Measurements from ENCODE around the gene HK2.
A peak's percentile ranks its signal among the peaks of the same experiment; 100 is the strongest.

Gene HK2

GRCh38 chr2:74856599-74856998 is 22.7 kb downstream of the HK2 start:
- H3K27ac ChIP-seq (ENCODE audit: low read depth, low read length), result peak overlapping the region; percentile 64

GRCh38 chr2:74857215-74857614 is 23.3 kb downstream of the HK2 start:
- peaks cover 0 to 64% (median 33%) of the 10 kb centered on the region in 5 donors for H3K4me1 ChIP-seq (ENCODE audit: control insufficient read depth in 5 of 5, insufficient read depth in 5 of 5, low read length in 5 of 5)
- H3K9me3 ChIP-seq (ENCODE audit: control insufficient read depth in 5 of 5, low read length in 5 of 5), result no peaks in the 10 kb centered on the region
- peak overlapping the region in 1 of 5 donors; percentile 10 for H3K9ac ChIP-seq (ENCODE audit: low read length in 5 of 5)
- H3K27me3 ChIP-seq (ENCODE audit: control insufficient read depth in 5 of 5, insufficient read depth in 4 of 5, low read length in 5 of 5), result no peaks in the 10 kb centered on the region
- H3K36me3 ChIP-seq (ENCODE audit: control insufficient read depth in 5 of 5, insufficient read depth in 5 of 5, low read length in 5 of 5), result peaks cover 4 to 24% (median 22%) of the 10 kb centered on the region in 5 donors
- H3K27ac ChIP-seq (ENCODE audit: low read depth, low read length), result peak overlapping the region; percentile 42
- H3K4me3 ChIP-seq (ENCODE audit: low read depth in 1 of 5, low read length in 5 of 5), result no peak overlapping the region

More at GRCh38 chr2:74856599-74856998, 22.7 kb downstream of the HK2 start:
- H3K4me3 ChIP-seq (ENCODE audit: low read depth in 1 of 5, low read length in 5 of 5), result no peak overlapping the region
- H3K9me3 ChIP-seq (ENCODE audit: control insufficient read depth in 5 of 5, low read length in 5 of 5), result no peaks in the 10 kb centered on the region
- no peaks in the 10 kb centered on the region for H3K27me3 ChIP-seq (ENCODE audit: control insufficient read depth in 5 of 5, insufficient read depth in 4 of 5, low read length in 5 of 5)
- H3K9ac ChIP-seq (ENCODE audit: low read length in 5 of 5), result peak overlapping the region in 1 of 5 donors; percentile 26
- H3K4me1 ChIP-seq (ENCODE audit: control insufficient read depth in 5 of 5, insufficient read depth in 5 of 5, low read length in 5 of 5), result peaks cover 1 to 64% (median 32%) of the 10 kb centered on the region in 5 donors
- peaks cover 4 to 24% (median 22%) of the 10 kb centered on the region in 5 donors for H3K36me3 ChIP-seq (ENCODE audit: control insufficient read depth in 5 of 5, insufficient read depth in 5 of 5, low read length in 5 of 5)

DNA sequence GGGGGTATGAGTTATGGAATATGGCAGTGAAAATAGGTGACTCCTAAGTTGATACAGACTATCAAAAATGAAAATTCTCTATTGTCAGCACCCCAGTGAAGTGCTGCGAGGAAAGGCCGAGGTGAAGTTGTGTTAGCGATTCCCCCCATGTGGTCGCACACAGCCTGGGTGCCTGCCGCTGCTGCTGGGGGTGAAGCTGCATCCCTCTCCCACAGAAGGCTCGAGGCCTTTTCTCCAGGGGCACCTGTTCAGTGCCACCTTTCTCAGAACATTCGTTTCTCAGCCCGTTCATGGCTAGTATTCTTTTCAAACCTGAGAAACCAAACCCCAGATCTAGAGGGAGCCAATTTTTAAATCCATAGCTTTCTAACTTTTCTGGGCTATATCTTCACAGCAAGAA is 23.8 kb downstream of the HK2 start:
- H3K9ac ChIP-seq (ENCODE audit: low read length in 5 of 5), result no peak overlapping the region
- no peak overlapping the region for H3K4me3 ChIP-seq (ENCODE audit: low read depth in 1 of 5, low read length in 5 of 5)
- no peaks in the 10 kb centered on the region for H3K9me3 ChIP-seq (ENCODE audit: control insufficient read depth in 5 of 5, low read length in 5 of 5)
- H3K4me1 ChIP-seq (ENCODE audit: control insufficient read depth in 5 of 5, insufficient read depth in 5 of 5, low read length in 5 of 5), result peaks cover 0 to 64% (median 38%) of the 10 kb centered on the region in 5 donors
- peak overlapping the region; percentile 42 for H3K27ac ChIP-seq (ENCODE audit: low read depth, low read length)
- no peaks in the 10 kb centered on the region for H3K27me3 ChIP-seq (ENCODE audit: control insufficient read depth in 5 of 5, insufficient read depth in 4 of 5, low read length in 5 of 5)
- peaks cover 4 to 26% (median 23%) of the 10 kb centered on the region in 5 donors for H3K36me3 ChIP-seq (ENCODE audit: control insufficient read depth in 5 of 5, insufficient read depth in 5 of 5, low read length in 5 of 5)

GRCh38 chr2:74858281-74858680 is 24.4 kb downstream of the HK2 start:
- Histone ChIP-seq H3K9me3 (ENCODE audit: control insufficient read depth in 5 of 5, low read length in 5 of 5) (no peaks in the 10 kb centered on the region), H3K9ac (ENCODE audit: low read length in 5 of 5) (no peak overlapping the region), H3K27ac (ENCODE audit: low read depth, low read length) (peak overlapping the region; percentile 42), H3K27me3 (ENCODE audit: control insufficient read depth in 5 of 5, insufficient read depth in 4 of 5, low read length in 5 of 5) (no peaks in the 10 kb centered on the region), H3K4me1 (ENCODE audit: control insufficient read depth in 5 of 5, insufficient read depth in 5 of 5, low read length in 5 of 5) (peaks cover 0 to 66% (median 42%) of the 10 kb centered on the region in 5 donors), H3K36me3 (ENCODE audit: control insufficient read depth in 5 of 5, insufficient read depth in 5 of 5, low read length in 5 of 5) (peaks cover 4 to 26% (median 23%) of the 10 kb centered on the region in 5 donors), H3K4me3 (ENCODE audit: low read depth in 1 of 5, low read length in 5 of 5) (no peak overlapping the region)

DNA sequence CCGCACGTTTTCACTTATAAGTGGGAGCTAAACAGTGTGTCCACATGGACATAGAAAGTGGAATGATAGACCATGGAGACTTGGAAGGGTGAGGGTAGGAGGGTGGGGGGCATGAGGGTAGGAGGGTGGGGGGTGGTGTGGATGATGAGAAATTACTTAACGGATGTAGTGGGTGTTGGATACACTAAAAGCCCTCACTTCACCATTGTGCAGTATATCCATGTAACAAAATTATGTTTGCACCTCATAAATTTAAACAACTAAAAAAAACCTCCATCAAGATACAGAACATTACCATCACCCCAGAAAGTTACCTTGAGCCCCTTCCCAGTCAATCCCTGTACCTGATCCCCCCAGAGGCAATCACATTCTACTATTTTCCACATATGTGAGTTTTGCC is 26.2 kb downstream of the HK2 start:
- H3K9me3 ChIP-seq (ENCODE audit: control insufficient read depth in 5 of 5, low read length in 5 of 5), result no peaks in the 10 kb centered on the region
- peak overlapping the region in 1 of 5 donors; percentile 2 for H3K9ac ChIP-seq (ENCODE audit: low read length in 5 of 5)
- H3K27me3 ChIP-seq (ENCODE audit: control insufficient read depth in 5 of 5, insufficient read depth in 4 of 5, low read length in 5 of 5), result no peaks in the 10 kb centered on the region
- H3K4me1 ChIP-seq (ENCODE audit: control insufficient read depth in 5 of 5, insufficient read depth in 5 of 5, low read length in 5 of 5), result peaks cover 0 to 79% (median 59%) of the 10 kb centered on the region in 5 donors
- H3K36me3 ChIP-seq (ENCODE audit: control insufficient read depth in 5 of 5, insufficient read depth in 5 of 5, low read length in 5 of 5), result peaks cover 4 to 21% (median 15%) of the 10 kb centered on the region in 5 donors
- peak overlapping the region; percentile 42 for H3K27ac ChIP-seq (ENCODE audit: low read depth, low read length)
- no peak overlapping the region for H3K4me3 ChIP-seq (ENCODE audit: low read depth in 1 of 5, low read length in 5 of 5)

DNA sequence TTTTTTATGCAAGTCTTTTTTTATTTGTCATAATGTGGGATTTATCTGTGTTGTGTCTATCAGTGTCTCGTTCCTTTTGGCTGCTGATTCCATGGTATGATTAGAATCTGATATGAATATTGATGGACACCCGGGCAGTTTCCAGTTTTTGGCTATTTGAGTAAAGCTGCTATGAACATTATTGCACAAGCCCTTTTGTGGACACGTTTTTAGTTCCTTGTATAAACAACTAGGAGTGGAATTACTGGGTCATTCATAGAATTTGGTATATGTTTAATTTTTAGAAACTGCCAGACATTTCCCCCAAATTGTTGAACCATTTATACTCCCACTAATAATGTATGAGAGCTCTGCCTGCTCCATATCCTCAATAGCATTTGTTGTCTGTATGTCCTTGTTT is 26.6 kb downstream of the HK2 start:
- peaks cover 0 to 79% (median 62%) of the 10 kb centered on the region in 5 donors for H3K4me1 ChIP-seq (ENCODE audit: control insufficient read depth in 5 of 5, insufficient read depth in 5 of 5, low read length in 5 of 5)
- peaks cover 4 to 16% (median 10%) of the 10 kb centered on the region in 5 donors for H3K36me3 ChIP-seq (ENCODE audit: control insufficient read depth in 5 of 5, insufficient read depth in 5 of 5, low read length in 5 of 5)
- H3K27ac ChIP-seq (ENCODE audit: low read depth, low read length), result peak overlapping the region; percentile 42
- no peaks in the 10 kb centered on the region for H3K27me3 ChIP-seq (ENCODE audit: control insufficient read depth in 5 of 5, insufficient read depth in 4 of 5, low read length in 5 of 5)
- no peaks in the 10 kb centered on the region for H3K9me3 ChIP-seq (ENCODE audit: control insufficient read depth in 5 of 5, low read length in 5 of 5)
- no peak overlapping the region for H3K4me3 ChIP-seq (ENCODE audit: low read depth in 1 of 5, low read length in 5 of 5)
- peak overlapping the region in 1 of 5 donors; percentile 2 for H3K9ac ChIP-seq (ENCODE audit: low read length in 5 of 5)

DNA sequence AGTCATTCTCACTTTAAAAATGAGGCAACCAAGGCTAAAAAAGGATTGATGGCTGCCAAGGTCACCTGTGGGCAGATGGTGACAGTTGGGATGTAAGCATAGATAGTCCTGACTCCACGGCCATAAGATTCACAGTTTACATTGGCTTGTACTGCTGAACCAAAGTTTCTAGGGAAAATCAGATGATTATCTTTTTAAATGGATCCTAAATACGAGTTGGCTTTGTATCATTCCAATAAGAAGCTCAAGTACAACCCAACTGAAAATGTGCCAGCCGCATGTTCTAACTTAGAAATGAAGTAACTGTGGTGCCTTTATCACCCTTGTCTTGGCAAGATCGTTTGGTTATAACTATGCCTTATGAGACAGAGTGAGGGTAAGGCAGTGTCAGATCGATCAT is 27.6 kb downstream of the HK2 start:
- no peaks in the 10 kb centered on the region for H3K9me3 ChIP-seq (ENCODE audit: control insufficient read depth in 5 of 5, low read length in 5 of 5)
- peaks cover 0 to 75% (median 55%) of the 10 kb centered on the region in 5 donors for H3K4me1 ChIP-seq (ENCODE audit: control insufficient read depth in 5 of 5, insufficient read depth in 5 of 5, low read length in 5 of 5)
- H3K27ac ChIP-seq (ENCODE audit: low read depth, low read length), result no peak overlapping the region
- peaks cover 2 to 14% (median 4%) of the 10 kb centered on the region in 5 donors for H3K36me3 ChIP-seq (ENCODE audit: control insufficient read depth in 5 of 5, insufficient read depth in 5 of 5, low read length in 5 of 5)
- H3K9ac ChIP-seq (ENCODE audit: low read length in 5 of 5), result no peak overlapping the region
- H3K4me3 ChIP-seq (ENCODE audit: low read depth in 1 of 5, low read length in 5 of 5), result no peak overlapping the region
- no peaks in the 10 kb centered on the region for H3K27me3 ChIP-seq (ENCODE audit: control insufficient read depth in 5 of 5, insufficient read depth in 4 of 5, low read length in 5 of 5)

- Histone ChIP-seq H3K4me1 (ENCODE audit: control insufficient read depth in 5 of 5, insufficient read depth in 5 of 5, low read length in 5 of 5) (peaks cover 0 to 68% (median 52%) of the 10 kb centered on the region in 5 donors), H3K27me3 (ENCODE audit: control insufficient read depth in 5 of 5, insufficient read depth in 4 of 5, low read length in 5 of 5) (no peaks in the 10 kb centered on the region), H3K36me3 (ENCODE audit: control insufficient read depth in 5 of 5, insufficient read depth in 5 of 5, low read length in 5 of 5) (peaks cover 0 to 14% (median 4%) of the 10 kb centered on the region in 5 donors), H3K9ac (ENCODE audit: low read length in 5 of 5) (no peak overlapping the region), H3K27ac (ENCODE audit: low read depth, low read length) (peak overlapping the region; percentile 35), H3K4me3 (ENCODE audit: low read depth in 1 of 5, low read length in 5 of 5) (no peak overlapping the region), H3K9me3 (ENCODE audit: control insufficient read depth in 5 of 5, low read length in 5 of 5) (no peaks in the 10 kb centered on the region)
These were observed 28.4 kb downstream of the HK2 start for GRCh38 chr2:74862020-74862964.

GRCh38 chr2:74863802-74864248 is 29.9 kb downstream of the HK2 start:
- Histone ChIP-seq H3K36me3 (ENCODE audit: control insufficient read depth in 5 of 5, insufficient read depth in 5 of 5, low read length in 5 of 5) (peaks cover 0 to 23% (median 4%) of the 10 kb centered on the region in 5 donors), H3K27me3 (ENCODE audit: control insufficient read depth in 5 of 5, insufficient read depth in 4 of 5, low read length in 5 of 5) (no peaks in the 10 kb centered on the region), H3K9ac (ENCODE audit: low read length in 5 of 5) (no peak overlapping the region), H3K27ac (ENCODE audit: low read depth, low read length) (peak overlapping the region; percentile 35), H3K4me1 (ENCODE audit: control insufficient read depth in 5 of 5, insufficient read depth in 5 of 5, low read length in 5 of 5) (peaks cover 0 to 62% (median 42%) of the 10 kb centered on the region in 5 donors), H3K9me3 (ENCODE audit: control insufficient read depth in 5 of 5, low read length in 5 of 5) (no peaks in the 10 kb centered on the region), H3K4me3 (ENCODE audit: low read depth in 1 of 5, low read length in 5 of 5) (no peak overlapping the region)
